GM23338 (cell line): ENCODE measurements around the gene CYP19A1. TPM values are rescaled to one million over a fixed set of nuclear protein-coding genes. Genes with fewer than 3 reads are reported as not detected.

Experiments used
- ATAC-seq: fragments of 200-7000 bp; cut with Tn5 transposase; 3 replicates; pipeline ENCODE4 v1.9.1; 2020
- DNase-seq: peaks from one replicate; pipeline ENCODE4 v3.0.0-alpha.2; 2015; ENCODE audit warnings: low spot score
- H2AFZ ChIP-seq: fragments of 200-600 bp; sonication (generic); 2 replicates; pipeline ENCODE4 v1.8.0; 2016; ENCODE audit warnings: antibody characterized with exemption, mild to moderate bottlenecking, moderate library complexity
- H3F3A ChIP-seq: fragments of 200-600 bp; sonication (generic); replicated peaks from 2 replicates; pipeline ENCODE4 v1.8.0; 2017; ENCODE audit warnings: antibody characterized with exemption, mixed run types, low read depth
- H3K27ac ChIP-seq: fragments of 200-600 bp; sonication (generic); 2 replicates; pipeline ENCODE4 v1.6.1; 2016; ENCODE audit warnings: low read depth
- H3K27me3 ChIP-seq: fragments of 200-600 bp; sonication (generic); 2 replicates; pipeline ENCODE4 v1.8.0; 2016; ENCODE audit warnings: mild to moderate bottlenecking, mixed run types, moderate library complexity; ENCODE audit not compliant: insufficient read depth
- H3K36me3 ChIP-seq: fragments of 200-600 bp; sonication (generic); 2 replicates; pipeline ENCODE4 v1.8.0; 2016; ENCODE audit warnings: mild to moderate bottlenecking; ENCODE audit not compliant: insufficient read depth
- H3K4me1 ChIP-seq: fragments of 200-600 bp; sonication (generic); 2 replicates; pipeline ENCODE4 v1.8.0; 2016; ENCODE audit warnings: mild to moderate bottlenecking, moderate library complexity; ENCODE audit not compliant: insufficient read depth
- H3K4me2 ChIP-seq: fragments of 200-600 bp; sonication (generic); 2 replicates; pipeline ENCODE4 v1.7.1; 2017; ENCODE audit warnings: mixed run types
- H3K4me3 ChIP-seq: fragments of 200-600 bp; sonication (generic); 2 replicates; pipeline ENCODE4 v1.6.1; 2016; ENCODE audit warnings: mixed run types
- H3K79me2 ChIP-seq: fragments of 200-600 bp; sonication (generic); replicated peaks from 2 replicates; pipeline ENCODE4 v1.8.0; 2017; ENCODE audit warnings: mild to moderate bottlenecking; ENCODE audit not compliant: insufficient read depth
- H3K9me2 ChIP-seq: fragments of 200-600 bp; sonication (generic); 2 replicates; pipeline ENCODE4 v1.8.0; 2017; ENCODE audit not compliant: insufficient read depth
- H4K20me1 ChIP-seq: fragments of 200-600 bp; sonication (generic); replicated peaks from 2 replicates; pipeline ENCODE4 v1.8.0; 2017; ENCODE audit warnings: mild to moderate bottlenecking; ENCODE audit not compliant: insufficient read depth
- H3K27ac Mint-ChIP-seq: 2 replicates; pipeline ENCODE4 v1.8.0; 2020; ENCODE audit warnings: inconsistent platforms, mild to moderate bottlenecking, moderate library complexity, mixed read lengths
- H3K27me3 Mint-ChIP-seq: 3 replicates; pipeline ENCODE4 v1.8.0; 2022; ENCODE audit warnings: low read depth, mild to moderate bottlenecking, moderate library complexity, mixed read lengths, inconsistent platforms; ENCODE audit not compliant: insufficient read depth, poor library complexity
- H3K36me3 Mint-ChIP-seq: 3 replicates; pipeline ENCODE4 v1.8.0; 2021; ENCODE audit warnings: low read depth, mild to moderate bottlenecking, inconsistent platforms, moderate library complexity, mixed read lengths
- H3K4me1 Mint-ChIP-seq: 3 replicates; pipeline ENCODE4 v1.8.0; 2020; ENCODE audit warnings: mild to moderate bottlenecking, inconsistent platforms, mixed read lengths
- H3K4me3 Mint-ChIP-seq: 3 replicates; pipeline ENCODE4 v1.8.0; 2021; ENCODE audit warnings: moderate library complexity, mild to moderate bottlenecking, inconsistent platforms, mixed read lengths
- H3K9me3 Mint-ChIP-seq: 3 replicates; pipeline ENCODE4 v1.8.0; 2020; ENCODE audit warnings: moderate library complexity, mild to moderate bottlenecking, inconsistent platforms, mixed read lengths
- CREB1 ChIP-seq: fragments of 250-450 bp; sonication (Bioruptor Pico); IDR thresholded peaks from 2 replicates; pipeline ENCODE4 v1.5.0; 2020; ENCODE audit warnings: low read depth, mild to moderate bottlenecking, moderate library complexity
- EZH2 ChIP-seq: fragments of 200-600 bp; sonication (generic); IDR thresholded peaks from one replicate; pipeline ENCODE4 v1.8.0; 2017; ENCODE audit warnings: antibody characterized with exemption, mild to moderate bottlenecking, low read depth; ENCODE audit not compliant: unreplicated experiment
- JUNB ChIP-seq: IDR thresholded peaks from one replicate; pipeline ENCODE4 v1.6.1; 2016; ENCODE audit warnings: antibody characterized with exemption; ENCODE audit not compliant: unreplicated experiment
- NANOG ChIP-seq: IDR thresholded peaks from 2 replicates; pipeline ENCODE4 v1.6.1; 2016; ENCODE audit warnings: antibody characterized with exemption, borderline replicate concordance
- POLR2AphosphoS5 ChIP-seq: IDR thresholded peaks from 2 replicates; pipeline ENCODE4 v1.6.1; 2016; ENCODE audit warnings: antibody characterized with exemption, low read depth
- REST ChIP-seq: IDR thresholded peaks from one replicate; pipeline ENCODE4 v1.6.1; 2018; ENCODE audit warnings: antibody characterized with exemption; ENCODE audit not compliant: unreplicated experiment
- STAT1 ChIP-seq: IDR thresholded peaks from one replicate; pipeline ENCODE4 v1.6.1; 2016; ENCODE audit warnings: antibody characterized with exemption; ENCODE audit not compliant: unreplicated experiment
- ZNF114 ChIP-seq: fragments of 250-450 bp; sonication (Bioruptor Pico); IDR thresholded peaks from 2 replicates; pipeline ENCODE4 v1.5.0; 2020; ENCODE audit warnings: mild to moderate bottlenecking, moderate library complexity
- ZNF331 ChIP-seq: fragments of 250-450 bp; sonication (Bioruptor Pico); IDR thresholded peaks from 2 replicates; pipeline ENCODE4 v1.5.0; 2020; ENCODE audit warnings: low read depth, mild to moderate bottlenecking, moderate library complexity
- polyA plus RNA-seq: library from polyadenylated mRNA; unstranded; fragments of >200 nt; fragmentation: Nextera tagmentation; extraction: Ambion mirVana; gene quantifications from 2 replicates; pipeline ENCODE4 v1.2.1, GENCODE V29; 2016
- total RNA-seq: library from RNA; depleted of rRNA; stranded (reverse); fragments of >200 nt; shearing (Covaris generic); gene quantifications from 2 replicates; pipeline ENCODE4 v1.2.3, GENCODE V29; 2014
- TF ChIP-seq, protein P1 (sequence below), 2 experiments: fragments of 200-600 bp in 1 of 2; sonication (generic) in 1 of 2; conservative IDR thresholded peaks; 2 replicates each; pipeline versions ENCODE4 v1.5.1 to v1.6.1; 2016 to 2017; ENCODE audit warnings: antibody characterized with exemption in 2 of 2, low read depth in 2 of 2, mild to moderate bottlenecking in 2 of 2, moderate library complexity in 1 of 2

CYP19A1 gene
- total and polyA plus RNA-seq, 2 experiments from 2014 or later, result 0.42 TPM; not detected in 1

DNA sequence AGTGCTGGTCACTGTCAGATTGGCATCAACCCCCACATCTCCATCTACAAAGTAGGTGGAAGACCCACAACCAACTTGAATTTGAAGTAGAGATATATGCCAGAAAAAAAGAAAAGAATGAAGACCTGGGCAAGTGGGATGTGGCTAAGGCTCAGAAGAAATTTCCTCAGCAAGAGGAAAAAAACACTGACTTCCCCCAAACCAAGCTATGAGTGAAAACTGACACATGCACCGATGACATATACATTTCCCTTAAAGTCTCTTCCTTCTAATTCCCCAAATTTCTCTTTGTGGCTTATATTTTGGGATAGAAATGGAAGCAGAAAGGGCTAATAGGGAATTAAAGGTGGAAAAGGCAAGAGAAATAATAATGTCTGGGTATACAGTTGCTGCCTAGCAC, 59.0 kb downstream of the CYP19A1 start:
- TF ChIP-seq STAT1 (no peak), NANOG (no peak), ZNF331 (CRISPR knock-in tag) (no peak), REST (no peak), ZNF114 (no peak), POLR2AphosphoS5 (no peak)
- TF ChIP-seq, protein P1, sequence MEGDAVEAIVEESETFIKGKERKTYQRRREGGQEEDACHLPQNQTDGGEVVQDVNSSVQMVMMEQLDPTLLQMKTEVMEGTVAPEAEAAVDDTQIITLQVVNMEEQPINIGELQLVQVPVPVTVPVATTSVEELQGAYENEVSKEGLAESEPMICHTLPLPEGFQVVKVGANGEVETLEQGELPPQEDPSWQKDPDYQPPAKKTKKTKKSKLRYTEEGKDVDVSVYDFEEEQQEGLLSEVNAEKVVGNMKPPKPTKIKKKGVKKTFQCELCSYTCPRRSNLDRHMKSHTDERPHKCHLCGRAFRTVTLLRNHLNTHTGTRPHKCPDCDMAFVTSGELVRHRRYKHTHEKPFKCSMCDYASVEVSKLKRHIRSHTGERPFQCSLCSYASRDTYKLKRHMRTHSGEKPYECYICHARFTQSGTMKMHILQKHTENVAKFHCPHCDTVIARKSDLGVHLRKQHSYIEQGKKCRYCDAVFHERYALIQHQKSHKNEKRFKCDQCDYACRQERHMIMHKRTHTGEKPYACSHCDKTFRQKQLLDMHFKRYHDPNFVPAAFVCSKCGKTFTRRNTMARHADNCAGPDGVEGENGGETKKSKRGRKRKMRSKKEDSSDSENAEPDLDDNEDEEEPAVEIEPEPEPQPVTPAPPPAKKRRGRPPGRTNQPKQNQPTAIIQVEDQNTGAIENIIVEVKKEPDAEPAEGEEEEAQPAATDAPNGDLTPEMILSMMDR (conservative IDR thresholded peaks at IDR 0.05; ENCODE audit: low read depth in 2 of 2), result no peak
- Histone ChIP-seq H3K4me3 (no peak overlapping the region), H3K4me2 (no peak overlapping the region), H3K79me2 (no peaks in the 10 kb centered on the region), H3K36me3 (no peaks in the 10 kb centered on the region), H3K4me1 (no peaks in the 10 kb centered on the region), H3F3A (no peaks in the 10 kb centered on the region), H3K27me3 (no peaks in the 10 kb centered on the region), H4K20me1 (no peaks in the 10 kb centered on the region; the same call in 1 of the 2 replicates), H3K27ac (no peak overlapping the region), H2AFZ (no peak overlapping the region), H3K9me2 (no peaks in the 10 kb centered on the region)
- no peak overlapping the region for H3K4me3 Mint-ChIP-seq
- H3K36me3 Mint-ChIP-seq, result no peaks in the 10 kb centered on the region
- H3K4me1 Mint-ChIP-seq, result no peaks in the 10 kb centered on the region
- no peak overlapping the region for H3K27ac Mint-ChIP-seq
- no peak for DNase-seq
- H3K27me3 Mint-ChIP-seq, result peaks cover 7% of the 10 kb centered on the region
- no peak for ATAC-seq
- H3K9me3 Mint-ChIP-seq, result no peaks in the 10 kb centered on the region

GRCh38 chr15:51277101-51277500, 61.3 kb downstream of the CYP19A1 start:
- Histone ChIP-seq H3K4me1 (no peaks in the 10 kb centered on the region), H4K20me1 (no peaks in the 10 kb centered on the region), H3F3A (no peaks in the 10 kb centered on the region), H3K27ac (no peak overlapping the region), H3K9me2 (no peaks in the 10 kb centered on the region), H2AFZ (no peak overlapping the region), H3K27me3 (no peaks in the 10 kb centered on the region), H3K4me3 (no peak overlapping the region), H3K79me2 (no peaks in the 10 kb centered on the region), H3K4me2 (no peak overlapping the region), H3K36me3 (no peaks in the 10 kb centered on the region)
- no peak for ATAC-seq
- no peak overlapping the region for H3K4me3 Mint-ChIP-seq
- peaks cover 3% of the 10 kb centered on the region for H3K27me3 Mint-ChIP-seq
- H3K27ac Mint-ChIP-seq, result no peak overlapping the region
- no peaks in the 10 kb centered on the region for H3K4me1 Mint-ChIP-seq
- no peak for DNase-seq
- H3K36me3 Mint-ChIP-seq, result no peaks in the 10 kb centered on the region
- H3K9me3 Mint-ChIP-seq, result no peaks in the 10 kb centered on the region
- TF ChIP-seq CREB1 (CRISPR knock-in tag) (no peak), ZNF114 (no peak), JUNB (no peak), EZH2 (no peak), REST (no peak), ZNF331 (CRISPR knock-in tag) (no peak)
- TF ChIP-seq, protein P1 (conservative IDR thresholded peaks at IDR 0.05; ENCODE audit: low read depth in 2 of 2), result no peak
